Measurements from ENCODE around the gene PLEKHH1.
"Not testable (repeated sequence)": the region's sequence is repeated elsewhere in the genome, so short reads cannot be mapped to it uniquely, and the experiment has no call there.

The PLEKHH1 gene

GRCh38 chr14:67529947-67530935, 2.8 kb upstream of the PLEKHH1 start:
- DNase-seq (ENCODE audit: low read depth in 3 of 3, low spot score in 1 of 3): no peak

GRCh38 chr14:67532606-67532997, 488 bp upstream of the PLEKHH1 start:
- no peak for DNase-seq (ENCODE audit: low read depth in 3 of 3, low spot score in 1 of 3)

GRCh38 chr14:67533754-67534085, 630 bp downstream of the PLEKHH1 start:
- DNase-seq (ENCODE audit: low read depth in 3 of 3, low spot score in 1 of 3): no peak

- DNase-seq (ENCODE audit: low read depth in 3 of 3, low spot score in 1 of 3): no peak
Observed at GRCh38 chr14:67536087-67536486, 3.0 kb downstream of the PLEKHH1 start.

GRCh38 chr14:67537736-67538135, 4.6 kb downstream of the PLEKHH1 start:
- DNase-seq (ENCODE audit: low read depth in 3 of 3, low spot score in 1 of 3): no peak

- DNase-seq (ENCODE audit: low read depth in 3 of 3, low spot score in 1 of 3): no peak
Observed at GRCh38 chr14:67538501-67538900, 5.4 kb downstream of the PLEKHH1 start.

GRCh38 chr14:67539116-67539515, 6.0 kb downstream of the PLEKHH1 start:
- no peak for DNase-seq (ENCODE audit: low read depth in 3 of 3, low spot score in 1 of 3)

GRCh38 chr14:67541448-67542387, 8.6 kb downstream of the PLEKHH1 start:
- DNase-seq (ENCODE audit: low read depth in 3 of 3, low spot score in 1 of 3): no peak

GRCh38 chr14:67542620-67543019, 9.5 kb downstream of the PLEKHH1 start:
- not testable (repeated sequence) for DNase-seq (ENCODE audit: low read depth in 3 of 3, low spot score in 1 of 3)

GRCh38 chr14:67544590-67544989, 11.5 kb downstream of the PLEKHH1 start:
- no peak for DNase-seq (ENCODE audit: low read depth in 3 of 3, low spot score in 1 of 3)

- no peak for DNase-seq (ENCODE audit: low read depth in 3 of 3, low spot score in 1 of 3)
Observed at GRCh38 chr14:67547224-67547780, 14.2 kb downstream of the PLEKHH1 start.

- DNase-seq (ENCODE audit: low read depth in 3 of 3, low spot score in 1 of 3): no peak
Observed at GRCh38 chr14:67549734-67550133, 16.6 kb downstream of the PLEKHH1 start.

- DNase-seq (ENCODE audit: low read depth in 3 of 3, low spot score in 1 of 3): no peak
Observed at GRCh38 chr14:67551123-67551522, 18.0 kb downstream of the PLEKHH1 start.

- no peak for DNase-seq (ENCODE audit: low read depth in 3 of 3, low spot score in 1 of 3)
Observed at GRCh38 chr14:67551940-67552339, 18.9 kb downstream of the PLEKHH1 start.

- DNase-seq (ENCODE audit: low read depth in 3 of 3, low spot score in 1 of 3): no peak
Observed at GRCh38 chr14:67553547-67553946, 20.5 kb downstream of the PLEKHH1 start.

GRCh38 chr14:67554341-67554740, 21.3 kb downstream of the PLEKHH1 start:
- no peak for DNase-seq (ENCODE audit: low read depth in 3 of 3, low spot score in 1 of 3)

- no peak for DNase-seq (ENCODE audit: low read depth in 3 of 3, low spot score in 1 of 3)
Observed at GRCh38 chr14:67555518-67556090, 22.5 kb downstream of the PLEKHH1 start.

- no peak for DNase-seq (ENCODE audit: low read depth in 3 of 3, low spot score in 1 of 3)
Observed at GRCh38 chr14:67556671-67557070, 23.6 kb downstream of the PLEKHH1 start.

- DNase-seq (ENCODE audit: low read depth in 3 of 3, low spot score in 1 of 3): no peak
Observed at GRCh38 chr14:67557118-67557517, 24.0 kb downstream of the PLEKHH1 start.

GRCh38 chr14:67557656-67558055, 24.6 kb downstream of the PLEKHH1 start:
- no peak for DNase-seq (ENCODE audit: low read depth in 3 of 3, low spot score in 1 of 3)

- no peak for DNase-seq (ENCODE audit: low read depth in 3 of 3, low spot score in 1 of 3)
Observed at GRCh38 chr14:67559639-67560038, 26.5 kb downstream of the PLEKHH1 start.

All from stimulated activated CD4-positive, alpha-beta T cell treated with anti-CD3 and anti-CD28 coated beads, TNF-alpha, amount 100 ng/mL, for 1 hour (primary cell).